Melanocyte of skin (primary cell): ENCODE results near the gene CCR1. TPM values are rescaled to one million over a fixed set of nuclear protein-coding genes. Genes with fewer than 3 reads are reported as not detected.

Source experiments
- total RNA-seq, 2 donors: library from RNA; depleted of rRNA; stranded (reverse); fragments of >200 nt; gene quantifications; 2 replicates each; pipeline ENCODE4 v1.2.3, GENCODE V29; 2012

CCR1 gene
- under 1 TPM in 1 of 2 donors, not detected in 1; 0.67 TPM for total RNA-seq

DNA sequence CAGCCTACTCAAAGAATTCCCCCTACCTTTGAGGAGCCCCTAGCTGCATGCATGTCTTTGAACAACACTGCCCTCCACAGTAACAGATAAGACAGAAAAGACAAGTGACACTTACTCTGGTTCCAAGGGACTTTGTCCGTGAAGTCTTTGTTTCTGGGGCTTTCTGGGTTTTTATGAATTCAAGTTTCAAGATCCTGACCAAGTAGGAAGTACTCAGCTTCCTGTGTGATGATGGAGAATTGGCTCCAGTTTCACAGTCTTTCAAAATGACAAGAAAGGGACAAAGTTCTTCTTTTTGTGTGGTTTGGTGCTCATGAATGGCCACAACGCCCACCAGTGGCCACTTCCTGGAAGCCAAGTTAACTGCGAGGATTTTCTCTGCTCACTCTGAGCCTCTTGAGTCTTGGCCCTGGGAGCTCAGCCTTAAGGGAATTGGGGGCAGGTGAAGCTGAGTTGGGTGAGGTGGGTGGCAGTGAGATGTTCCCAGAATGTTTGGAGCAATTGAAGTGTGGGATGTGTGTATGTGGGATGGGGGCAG lies at the start of gene CCR1:
TSS of gene CCR1 (minus strand) at position 147 of the 538 bp plus-strand sequence. CDS start 4,000 bp downstream, outside the sequence.

GRCh38 chr3:46242120-46242519 lies 34.0 kb upstream of the CCR1 start, which contains the start of gene CCR3:
CCR3 (plus strand) TSS chr3:46242460; CDS start chr3:46265159, 22,699 bp downstream.

Other genes with a start within 250 kb of the CCR1 start
- gene FYCO1, start 212.5 kb downstream of the CCR1 start, total RNA-seq: 100 to 1,000 TPM in 1 of 2 donors, 10 to 100 TPM in 1; 45.6 to 111 TPM
- gene XCR1, start 180.8 kb downstream of the CCR1 start, total RNA-seq: not detected
- not detected for gene CCR3, start 34.1 kb upstream of the CCR1 start, total RNA-seq
- gene CCR2, start 145.8 kb upstream of the CCR1 start, total RNA-seq: not detected
- not detected for gene CCR5, start 162.6 kb upstream of the CCR1 start, total RNA-seq
- gene CCRL2, start 198.9 kb upstream of the CCR1 start, total RNA-seq: under 1 TPM in 1 of 2 donors, not detected in 1; 0.33 TPM